MM.1S (cell line): ENCODE measurements around the gene TRIM63.

Source experiments
- DNase-seq: peaks from one replicate; pipeline ENCODE4 v3.0.0-alpha.2; 2015
- H2AFZ ChIP-seq: fragments of 300-600 bp; sonication (generic); 2 replicates; pipeline ENCODE4 v1.6.0; 2016; ENCODE audit warnings: antibody characterized with exemption, low read length
- H3F3A ChIP-seq: fragments of 300-600 bp; sonication (generic); 2 replicates; pipeline ENCODE4 v1.6.1; 2016; ENCODE audit warnings: mild to moderate bottlenecking, antibody characterized with exemption, low read length, moderate library complexity, mixed read lengths; ENCODE audit not compliant: insufficient read depth
- H3K27ac ChIP-seq: fragments of 300-600 bp; sonication (generic); 2 replicates; pipeline ENCODE4 v1.5.1; 2016; ENCODE audit warnings: mild to moderate bottlenecking, low read length
- H3K27me3 ChIP-seq: fragments of 300-600 bp; sonication (generic); replicated peaks from 2 replicates; pipeline ENCODE4 v1.6.0; 2016; ENCODE audit warnings: low read length; ENCODE audit not compliant: insufficient read depth
- H3K36me3 ChIP-seq: fragments of 300-600 bp; sonication (generic); replicated peaks from 2 replicates; pipeline ENCODE4 v1.6.1; 2016; ENCODE audit warnings: mild to moderate bottlenecking, low read length, mixed read lengths; ENCODE audit not compliant: insufficient read depth
- H3K4me1 ChIP-seq: fragments of 300-600 bp; sonication (generic); 2 replicates; pipeline ENCODE4 v1.6.1; 2016; ENCODE audit warnings: low read length, mixed read lengths
- H3K4me2 ChIP-seq: fragments of 300-600 bp; sonication (generic); 2 replicates; pipeline ENCODE4 v1.6.0; 2016; ENCODE audit warnings: low read depth, low read length
- H3K4me3 ChIP-seq: fragments of 300-600 bp; sonication (generic); 2 replicates; pipeline ENCODE4 v1.5.1; 2016; ENCODE audit warnings: low read length, mixed read lengths
- H3K79me2 ChIP-seq: fragments of 300-600 bp; sonication (generic); 2 replicates; pipeline ENCODE4 v1.6.1; 2016; ENCODE audit warnings: mixed run types, low read length, mixed read lengths
- H3K9ac ChIP-seq: fragments of 300-600 bp; sonication (generic); 2 replicates; pipeline ENCODE4 v1.6.1; 2016; ENCODE audit warnings: low read length, mixed read lengths
- H3K9me2 ChIP-seq: fragments of 300-600 bp; sonication (generic); replicated peaks from 2 replicates; pipeline ENCODE4 v1.6.1; 2016; ENCODE audit warnings: mild to moderate bottlenecking, low read length, mixed read lengths; ENCODE audit not compliant: insufficient read depth
- H3K9me3 ChIP-seq: fragments of 300-600 bp; sonication (generic); replicated peaks from 2 replicates; pipeline ENCODE4 v1.6.1; 2016; ENCODE audit warnings: mild to moderate bottlenecking, low read length, mixed read lengths; ENCODE audit not compliant: insufficient read depth
- H4K20me1 ChIP-seq: fragments of 300-600 bp; sonication (generic); 2 replicates; pipeline ENCODE4 v1.6.1; 2016; ENCODE audit warnings: mild to moderate bottlenecking, low read length, moderate library complexity, mixed read lengths; ENCODE audit not compliant: insufficient read depth
- CTCF ChIP-seq: fragments of 300-600 bp; sonication (generic); IDR thresholded peaks from 2 replicates; pipeline ENCODE4 v1.5.1; 2016; ENCODE audit warnings: antibody characterized with exemption, low read length, mixed read lengths
- EZH2 ChIP-seq: fragments of 300-600 bp; sonication (generic); optimal IDR thresholded peaks from 2 replicates; pipeline ENCODE3; 2017; ENCODE audit warnings: low read depth, mild to moderate bottlenecking, antibody characterized with exemption, low read length, mixed read lengths
- EZH2phosphoT487 ChIP-seq: fragments of 300-600 bp; sonication (generic); IDR thresholded peaks from 2 replicates; pipeline ENCODE4 v1.6.1; 2018; ENCODE audit warnings: antibody characterized with exemption, low read length

The TRIM63 gene

GRCh38 chr1:26090893-26091292 lies 23.5 kb upstream of the TRIM63 start:
- Histone ChIP-seq H3K4me2 (no peak overlapping the region), H3K9ac (no peak overlapping the region), H3K27ac (no peak overlapping the region), H4K20me1 (no peaks in the 10 kb centered on the region), H2AFZ (no peak overlapping the region), H3K4me1 (no peaks in the 10 kb centered on the region), H3K9me2 (no peaks in the 10 kb centered on the region), H3K9me3 (no peaks in the 10 kb centered on the region), H3K79me2 (no peaks in the 10 kb centered on the region), H3F3A (no peaks in the 10 kb centered on the region), H3K27me3 (peaks cover 34% of the 10 kb centered on the region), H3K4me3 (no peak overlapping the region), H3K36me3 (no peaks in the 10 kb centered on the region)
- TF ChIP-seq CTCF, result no peak
- TF ChIP-seq EZH2phosphoT487, result no peak
- no peak for TF ChIP-seq EZH2
- no peak for DNase-seq

- H3K9me2 ChIP-seq, result no peaks in the 10 kb centered on the region
- no peaks in the 10 kb centered on the region for H3F3A ChIP-seq
- H3K4me2 ChIP-seq, result no peak overlapping the region
- H2AFZ ChIP-seq, result no peak overlapping the region
- no peaks in the 10 kb centered on the region for H3K4me1 ChIP-seq
- no peaks in the 10 kb centered on the region for H3K36me3 ChIP-seq
- H3K9me3 ChIP-seq, result no peaks in the 10 kb centered on the region
- no peaks in the 10 kb centered on the region for H4K20me1 ChIP-seq
- H3K27me3 ChIP-seq, result peaks cover 27% of the 10 kb centered on the region
- no peak for TF ChIP-seq EZH2phosphoT487
- TF ChIP-seq EZH2, result no peak
- no peak for TF ChIP-seq CTCF
- no peak overlapping the region for H3K4me3 ChIP-seq
- H3K9ac ChIP-seq, result no peak overlapping the region
- H3K27ac ChIP-seq, result no peak overlapping the region
- H3K79me2 ChIP-seq, result no peaks in the 10 kb centered on the region
- no peak for DNase-seq
These were observed 21.7 kb upstream of the TRIM63 start for GRCh38 chr1:26089125-26089524.

- H3K9me2 ChIP-seq, result no peaks in the 10 kb centered on the region
- H3K79me2 ChIP-seq, result no peaks in the 10 kb centered on the region
- H3K4me1 ChIP-seq, result no peaks in the 10 kb centered on the region
- H3K36me3 ChIP-seq, result no peaks in the 10 kb centered on the region
- H3K4me2 ChIP-seq, result no peak overlapping the region
- H3K27me3 ChIP-seq, result no peaks in the 10 kb centered on the region; the same call in 1 of the 2 replicates
- H3K9ac ChIP-seq, result no peak overlapping the region
- no peak overlapping the region for H2AFZ ChIP-seq
- H3K27ac ChIP-seq, result no peak overlapping the region
- no peak for DNase-seq
- TF ChIP-seq CTCF, result no peak
- TF ChIP-seq EZH2, result no peak
- TF ChIP-seq EZH2phosphoT487, result no peak
- no peaks in the 10 kb centered on the region for H3K9me3 ChIP-seq
- no peak overlapping the region for H3K4me3 ChIP-seq
- no peaks in the 10 kb centered on the region for H3F3A ChIP-seq
- H4K20me1 ChIP-seq, result no peaks in the 10 kb centered on the region
These were observed 17.4 kb upstream of the TRIM63 start for GRCh38 chr1:26084844-26085243.
